Neural progenitor cell (in vitro differentiated cells): Measurements from ENCODE around the gene NRBF2.

ENCODE experiments used
- EZH2 ChIP-seq: fragments of 200-600 bp; sonication (generic); IDR thresholded peaks from 2 replicates; pipeline ENCODE4 v1.6.1; 2017; ENCODE audit warnings: antibody characterized with exemption, mild to moderate bottlenecking, moderate library complexity
- TF ChIP-seq, protein P1 (sequence below): fragments of 200-600 bp; sonication (generic); IDR thresholded peaks from 2 replicates; pipeline ENCODE4 v1.5.1; 2017; ENCODE audit warnings: antibody characterized with exemption, mild to moderate bottlenecking

DNA sequence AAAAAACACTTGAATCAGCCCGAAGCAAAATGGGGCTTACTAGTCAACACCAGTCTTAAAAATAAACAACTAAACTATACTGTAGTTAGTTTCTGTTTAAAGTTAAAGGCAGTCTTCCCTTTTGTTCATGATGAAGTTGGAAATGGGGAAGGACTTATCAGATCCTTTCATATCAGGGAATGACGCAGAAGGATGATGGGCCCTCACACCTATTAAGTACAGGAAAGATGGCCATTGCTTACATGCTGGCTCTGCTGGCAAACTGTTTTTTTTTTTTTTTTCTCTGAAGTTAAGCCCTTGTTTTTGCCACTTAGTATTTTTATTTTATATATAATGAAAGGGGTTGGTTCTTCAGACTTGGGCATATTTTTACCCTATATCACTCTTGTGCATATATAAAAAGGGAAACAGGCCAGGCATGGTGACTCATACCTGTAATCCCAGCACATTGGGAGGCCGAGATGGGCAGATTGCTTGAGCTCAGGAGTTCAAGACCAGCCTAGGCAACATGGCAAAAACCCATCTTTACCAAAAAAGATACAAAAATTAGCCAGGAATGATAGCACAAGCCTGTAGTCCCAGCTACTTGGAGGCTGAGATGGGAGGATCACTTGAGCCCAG lies 16.6 kb upstream of the NRBF2 start:
- TF ChIP-seq, protein P1, sequence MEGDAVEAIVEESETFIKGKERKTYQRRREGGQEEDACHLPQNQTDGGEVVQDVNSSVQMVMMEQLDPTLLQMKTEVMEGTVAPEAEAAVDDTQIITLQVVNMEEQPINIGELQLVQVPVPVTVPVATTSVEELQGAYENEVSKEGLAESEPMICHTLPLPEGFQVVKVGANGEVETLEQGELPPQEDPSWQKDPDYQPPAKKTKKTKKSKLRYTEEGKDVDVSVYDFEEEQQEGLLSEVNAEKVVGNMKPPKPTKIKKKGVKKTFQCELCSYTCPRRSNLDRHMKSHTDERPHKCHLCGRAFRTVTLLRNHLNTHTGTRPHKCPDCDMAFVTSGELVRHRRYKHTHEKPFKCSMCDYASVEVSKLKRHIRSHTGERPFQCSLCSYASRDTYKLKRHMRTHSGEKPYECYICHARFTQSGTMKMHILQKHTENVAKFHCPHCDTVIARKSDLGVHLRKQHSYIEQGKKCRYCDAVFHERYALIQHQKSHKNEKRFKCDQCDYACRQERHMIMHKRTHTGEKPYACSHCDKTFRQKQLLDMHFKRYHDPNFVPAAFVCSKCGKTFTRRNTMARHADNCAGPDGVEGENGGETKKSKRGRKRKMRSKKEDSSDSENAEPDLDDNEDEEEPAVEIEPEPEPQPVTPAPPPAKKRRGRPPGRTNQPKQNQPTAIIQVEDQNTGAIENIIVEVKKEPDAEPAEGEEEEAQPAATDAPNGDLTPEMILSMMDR: no peak
- no peak for TF ChIP-seq EZH2
